Neural progenitor cell (in vitro differentiated cells): ENCODE data around the gene FOXN3. TPM values are rescaled to one million over a fixed set of nuclear protein-coding genes. Genes with fewer than 3 reads are reported as not detected.

Source experiments
- DNase-seq: peaks from one replicate; pipeline ENCODE4 v3.0.0-alpha.2; 2016; ENCODE audit warnings: low spot score
- H2AFZ ChIP-seq: fragments of 200-600 bp; sonication (generic); replicated peaks from 2 replicates; pipeline ENCODE4 v1.6.1; 2016; ENCODE audit warnings: antibody characterized with exemption
- H3F3A ChIP-seq: fragments of 200-600 bp; sonication (generic); 2 replicates; pipeline ENCODE4 v1.6.1; 2016; ENCODE audit warnings: antibody characterized with exemption, low read depth
- H3K27ac ChIP-seq: fragments of 200-600 bp; sonication (generic); 2 replicates; pipeline ENCODE4 v1.5.1; 2016; ENCODE audit warnings: mild to moderate bottlenecking
- H3K27me3 ChIP-seq: fragments of 200-600 bp; sonication (generic); 2 replicates; pipeline ENCODE4 v1.6.1; 2016; ENCODE audit warnings: mild to moderate bottlenecking, moderate library complexity
- H3K36me3 ChIP-seq: fragments of 200-600 bp; sonication (generic); 2 replicates; pipeline ENCODE4 v1.5.1; 2016
- H3K4me1 ChIP-seq: fragments of 200-600 bp; sonication (generic); 2 replicates; pipeline ENCODE4 v1.6.1; 2016; ENCODE audit warnings: mixed run types
- H3K4me2 ChIP-seq: fragments of 200-600 bp; sonication (generic); 2 replicates; pipeline ENCODE4 v1.6.1; 2016
- H3K4me3 ChIP-seq: fragments of 200-600 bp; sonication (generic); 2 replicates; pipeline ENCODE4 v1.5.1; 2016
- H3K79me2 ChIP-seq: fragments of 200-600 bp; sonication (generic); 2 replicates; pipeline ENCODE4 v1.6.1; 2016; ENCODE audit warnings: low read depth
- H3K9ac ChIP-seq: fragments of 200-600 bp; sonication (generic); 2 replicates; pipeline ENCODE4 v1.6.1; 2016
- H3K9me3 ChIP-seq: fragments of 200-600 bp; sonication (generic); 2 replicates; pipeline ENCODE4 v1.5.1; 2016; ENCODE audit warnings: low read depth
- H4K20me1 ChIP-seq: fragments of 200-600 bp; sonication (generic); 2 replicates; pipeline ENCODE4 v1.6.1; 2016; ENCODE audit warnings: low read depth
- H3K27ac Mint-ChIP-seq: 3 replicates; pipeline ENCODE4 v1.8.0; 2021; ENCODE audit warnings: mixed read lengths
- H3K27me3 Mint-ChIP-seq: 2 replicates; pipeline ENCODE4 v1.8.0; 2022; ENCODE audit warnings: low read depth, mild to moderate bottlenecking, inconsistent platforms, moderate library complexity, mixed read lengths; ENCODE audit not compliant: insufficient read depth
- H3K36me3 Mint-ChIP-seq: 3 replicates; pipeline ENCODE4 v1.8.0; 2021; ENCODE audit warnings: mixed read lengths
- H3K4me1 Mint-ChIP-seq: 3 replicates; pipeline ENCODE4 v1.8.0; 2021; ENCODE audit warnings: mixed read lengths
- H3K4me3 Mint-ChIP-seq: 3 replicates; pipeline ENCODE4 v1.8.0; 2021; ENCODE audit warnings: mild to moderate bottlenecking, moderate library complexity, mixed read lengths
- H3K9me3 Mint-ChIP-seq: 3 replicates; pipeline ENCODE4 v1.8.0; 2020; ENCODE audit warnings: mixed read lengths
- CTCF ChIP-seq: fragments of 200-600 bp; sonication (generic); IDR thresholded peaks from 2 replicates; pipeline ENCODE4 v1.5.1; 2017; ENCODE audit warnings: antibody characterized with exemption, mild to moderate bottlenecking
- EZH2 ChIP-seq: fragments of 200-600 bp; sonication (generic); IDR thresholded peaks from 2 replicates; pipeline ENCODE4 v1.6.1; 2017; ENCODE audit warnings: antibody characterized with exemption, mild to moderate bottlenecking, moderate library complexity
- EZH2phosphoT487 ChIP-seq: fragments of 200-600 bp; sonication (generic); IDR thresholded peaks from 2 replicates; pipeline ENCODE4 v1.6.1; 2017; ENCODE audit warnings: antibody characterized with exemption
- total RNA-seq: library from RNA; depleted of rRNA; stranded (reverse); fragments of >200 nt; gene quantifications from 2 replicates; pipeline ENCODE4 v1.2.3, GENCODE V29; 2015; ENCODE audit warnings: low replicate concordance

Gene FOXN3
- total RNA-seq, 1 donor from 2014 or later, result 39.5 TPM

DNA sequence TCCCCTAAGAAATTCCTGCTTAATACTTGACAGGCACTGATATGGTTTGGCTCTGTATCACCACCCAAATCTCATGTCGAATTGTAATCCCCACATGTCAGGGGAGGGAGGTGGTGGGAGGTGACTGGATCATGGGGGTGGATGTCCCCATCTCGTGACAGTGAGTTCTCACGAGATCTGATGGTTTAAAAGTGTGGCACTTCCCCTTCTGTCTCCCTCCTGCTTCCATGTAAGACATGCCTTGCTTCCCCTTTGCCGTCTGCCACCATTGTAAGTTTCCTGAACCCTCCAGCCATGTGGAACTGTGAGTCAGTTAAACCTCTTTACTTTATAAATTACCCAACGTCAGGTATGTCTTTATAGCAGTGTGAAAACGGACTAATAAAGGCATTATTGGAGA lies 198.0 kb downstream of the FOXN3 start:
- Histone ChIP-seq H3K4me3 (no peak overlapping the region), H3K36me3 (no peaks in the 10 kb centered on the region), H3K79me2 (peaks cover 18% of the 10 kb centered on the region), H4K20me1 (peaks cover 9% of the 10 kb centered on the region), H3K9me3 (no peaks in the 10 kb centered on the region), H3K27ac (no peak overlapping the region), H3K4me1 (peaks cover 10% of the 10 kb centered on the region), H2AFZ (no peak overlapping the region), H3K4me2 (no peak overlapping the region), H3K27me3 (no peaks in the 10 kb centered on the region), H3K9ac (no peak overlapping the region), H3F3A (peaks cover 7% of the 10 kb centered on the region)
- Mint-ChIP-seq H3K36me3 (peaks cover 5% of the 10 kb centered on the region), H3K9me3 (no peaks in the 10 kb centered on the region), H3K27ac (no peak overlapping the region), H3K4me3 (no peak overlapping the region), H3K4me1 (peaks cover 12% of the 10 kb centered on the region), H3K27me3 (no peaks in the 10 kb centered on the region)
- DNase-seq, result no peak
- TF ChIP-seq EZH2phosphoT487 (no peak), CTCF (no peak), EZH2 (no peak)

- peaks cover 7% of the 10 kb centered on the region for H3F3A ChIP-seq
- no peaks in the 10 kb centered on the region for H3K27me3 ChIP-seq
- peaks cover 15% of the 10 kb centered on the region for H3K4me1 ChIP-seq
- peaks cover 5% of the 10 kb centered on the region for H3K36me3 Mint-ChIP-seq
- H3K27ac ChIP-seq, result no peak overlapping the region
- H3K9me3 ChIP-seq, result no peaks in the 10 kb centered on the region
- H3K4me3 Mint-ChIP-seq, result no peak overlapping the region
- DNase-seq, result no peak
- no peaks in the 10 kb centered on the region for H3K9me3 Mint-ChIP-seq
- peaks cover 9% of the 10 kb centered on the region for H4K20me1 ChIP-seq
- TF ChIP-seq CTCF, result no peak
- H3K4me2 ChIP-seq, result no peak overlapping the region
- H3K79me2 ChIP-seq, result peaks cover 23% of the 10 kb centered on the region
- no peak overlapping the region for H3K9ac ChIP-seq
- no peaks in the 10 kb centered on the region for H3K27me3 Mint-ChIP-seq
- no peak overlapping the region for H3K27ac Mint-ChIP-seq
- H3K4me1 Mint-ChIP-seq, result peaks cover 15% of the 10 kb centered on the region
- no peak overlapping the region for H2AFZ ChIP-seq
- no peak overlapping the region for H3K4me3 ChIP-seq
- H3K36me3 ChIP-seq, result no peaks in the 10 kb centered on the region
Observed at GRCh38 chr14:89217891-89218290, 199.1 kb downstream of the FOXN3 start.

- peaks cover 6% of the 10 kb centered on the region for H3K79me2 ChIP-seq
- no peak overlapping the region for H2AFZ ChIP-seq
- H3F3A ChIP-seq, result peaks cover 7% of the 10 kb centered on the region
- H3K9ac ChIP-seq, result no peak overlapping the region
- peaks cover 4% of the 10 kb centered on the region for H3K36me3 Mint-ChIP-seq
- H3K4me1 ChIP-seq, result peaks cover 15% of the 10 kb centered on the region
- H3K27me3 Mint-ChIP-seq, result no peaks in the 10 kb centered on the region
- no peaks in the 10 kb centered on the region for H3K9me3 ChIP-seq
- no peak overlapping the region for H3K4me2 ChIP-seq
- no peaks in the 10 kb centered on the region for H3K36me3 ChIP-seq
- peaks cover 9% of the 10 kb centered on the region for H4K20me1 ChIP-seq
- peaks cover 11% of the 10 kb centered on the region for H3K4me1 Mint-ChIP-seq
- no peak overlapping the region for H3K4me3 ChIP-seq
- no peaks in the 10 kb centered on the region for H3K9me3 Mint-ChIP-seq
- no peak overlapping the region for H3K27ac ChIP-seq
- no peak overlapping the region for H3K4me3 Mint-ChIP-seq
- no peaks in the 10 kb centered on the region for H3K27me3 ChIP-seq
- peak overlapping the region; percentile 39 for H3K27ac Mint-ChIP-seq
- no peak for DNase-seq
- TF ChIP-seq EZH2, result no peak
- TF ChIP-seq CTCF, result no peak
- no peak for TF ChIP-seq EZH2phosphoT487
Observed at GRCh38 chr14:89215531-89215930, 201.5 kb downstream of the FOXN3 start.

DNA sequence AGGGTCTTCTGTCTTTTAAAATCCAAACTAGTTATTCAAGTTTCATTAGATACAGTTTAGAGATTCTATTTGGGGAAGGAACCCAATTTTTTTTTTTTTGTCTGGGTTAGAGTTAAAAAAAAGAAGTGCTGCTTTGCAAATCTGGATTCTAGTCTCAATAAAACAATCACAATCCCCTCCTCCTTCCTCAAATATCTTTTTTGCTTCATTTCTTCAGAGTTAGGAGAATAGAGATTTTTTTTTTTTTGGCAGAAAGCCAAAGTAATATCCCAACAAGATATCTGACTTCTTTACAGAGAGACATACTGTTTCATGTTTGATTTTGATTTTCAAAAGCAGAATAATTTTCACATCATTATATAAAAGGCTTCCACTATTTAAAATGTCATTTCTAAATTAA lies 201.9 kb downstream of the FOXN3 start:
- Histone ChIP-seq H3K79me2 (peaks cover 6% of the 10 kb centered on the region), H3K9me3 (no peaks in the 10 kb centered on the region), H3K36me3 (no peaks in the 10 kb centered on the region), H3K27ac (peak overlapping the region; percentile 16), H3K4me2 (no peak overlapping the region), H3K27me3 (no peaks in the 10 kb centered on the region), H3K4me3 (no peak overlapping the region), H3K4me1 (peaks cover 15% of the 10 kb centered on the region), H4K20me1 (peaks cover 9% of the 10 kb centered on the region), H3K9ac (no peak overlapping the region), H2AFZ (no peak overlapping the region), H3F3A (peaks cover 7% of the 10 kb centered on the region)
- H3K36me3 Mint-ChIP-seq, result peaks cover 2% of the 10 kb centered on the region
- H3K27ac Mint-ChIP-seq, result no peak overlapping the region
- H3K9me3 Mint-ChIP-seq, result no peaks in the 10 kb centered on the region
- H3K27me3 Mint-ChIP-seq, result no peaks in the 10 kb centered on the region
- peaks cover 11% of the 10 kb centered on the region for H3K4me1 Mint-ChIP-seq
- TF ChIP-seq EZH2 (no peak), EZH2phosphoT487 (no peak), CTCF (no peak)
- H3K4me3 Mint-ChIP-seq, result no peak overlapping the region
- DNase-seq, result no peak
